OCI-LY7 (cell line): ENCODE measurements around the gene PCDHGA1. TPM values are rescaled to one million over a fixed set of nuclear protein-coding genes. Genes with fewer than 3 reads are reported as not detected.

Source experiments
- BruUV-seq: library from RNA; stranded (reverse); fragments of 400-500 nt; replicated peaks from 2 replicates; lab custom pipeline; 2021; lab: Mats Ljungman, UMichigan
- CTCF ChIA-PET: fragments of 300-600 bp; sonication (Branson Sonifier 250); formaldehyde crosslinking; loops from one replicate; lab custom pipeline; 2022; ENCODE audit warnings: antibody characterized with exemption; ENCODE audit not compliant: unreplicated experiment; lab: Charles Lee
- POLR2A ChIA-PET: fragments of 300-600 bp; sonication (Branson Sonifier 250); formaldehyde crosslinking; loops from one replicate; lab custom pipeline; 2022; ENCODE audit warnings: antibody characterized with exemption; lab: Charles Lee
- DNase-seq: peaks from one replicate; pipeline ENCODE4 v3.0.0-alpha.2; 2015; ENCODE audit warnings: low spot score
- H2AFZ ChIP-seq: fragments of 200-600 bp; sonication (generic), shearing (Covaris generic); 2 replicates; pipeline ENCODE4 v1.6.1; 2014; ENCODE audit warnings: mild to moderate bottlenecking, antibody characterized with exemption, low read length, moderate library complexity
- H3K27ac ChIP-seq: fragments of 200-600 bp; sonication (generic); 2 replicates; pipeline ENCODE4 v1.5.1; 2014; ENCODE audit warnings: mixed run types, low read depth, mild to moderate bottlenecking, moderate library complexity, low read length, inconsistent platforms; ENCODE audit not compliant: poor library complexity, severe bottlenecking
- H3K36me3 ChIP-seq: fragments of 200-600 bp; sonication (generic); 2 replicates; pipeline ENCODE4 v1.6.1; 2014; ENCODE audit warnings: mild to moderate bottlenecking, antibody characterized with exemption, low read length, moderate library complexity, mixed read lengths; ENCODE audit not compliant: insufficient read depth
- H3K4me1 ChIP-seq: fragments of 200-600 bp; sonication (generic); 2 replicates; pipeline ENCODE4 v1.5.1; 2014; ENCODE audit warnings: mild to moderate bottlenecking, low read length; ENCODE audit not compliant: insufficient read depth, poor library complexity, severe bottlenecking
- H3K4me2 ChIP-seq: fragments of 200-600 bp; sonication (generic); 2 replicates; pipeline ENCODE4 v1.6.1; 2014; ENCODE audit warnings: mild to moderate bottlenecking, low read length
- H3K4me3 ChIP-seq: fragments of 200-600 bp; sonication (generic); 2 replicates; pipeline ENCODE4 v1.5.1; 2014; ENCODE audit warnings: mild to moderate bottlenecking, low read depth, low read length; ENCODE audit not compliant: poor library complexity, severe bottlenecking
- H3K79me2 ChIP-seq: fragments of 200-600 bp; sonication (generic); 2 replicates; pipeline ENCODE4 v1.6.1; 2016; ENCODE audit warnings: low read depth, mild to moderate bottlenecking, low read length, moderate library complexity, mixed read lengths; ENCODE audit not compliant: insufficient read depth
- H3K9me2 ChIP-seq: fragments of 200-600 bp; sonication (generic); 2 replicates; pipeline ENCODE4 v1.6.1; 2016; ENCODE audit warnings: mild to moderate bottlenecking, low read length, mixed read lengths; ENCODE audit not compliant: insufficient read depth
- H3K9me3 ChIP-seq: fragments of 200-600 bp; sonication (generic); 2 replicates; pipeline ENCODE4 v1.6.1; 2014; ENCODE audit warnings: mild to moderate bottlenecking, mixed run types, low read length, mixed read lengths
- H4K20me1 ChIP-seq: fragments of 200-600 bp; sonication (generic); 2 replicates; pipeline ENCODE4 v1.6.1; 2014; ENCODE audit warnings: mild to moderate bottlenecking, antibody characterized with exemption, low read length, moderate library complexity, mixed read lengths; ENCODE audit not compliant: insufficient read depth
- EZH2phosphoT487 ChIP-seq: fragments of 200-600 bp; sonication (generic); IDR thresholded peaks from 2 replicates; pipeline ENCODE4 v1.6.1; 2018; ENCODE audit warnings: low read depth, borderline replicate concordance, mild to moderate bottlenecking, mixed run types, antibody characterized with exemption, low read length, moderate library complexity, mixed read lengths
- intact Hi-C: fragments of 100-400 bp; cut with micrococcal nuclease; formaldehyde crosslinking; loops from one replicate; pipeline ENCODE4 v1.10.0; 2022; ENCODE audit not compliant: unreplicated experiment
- total RNA-seq, 2 experiments: library from RNA; depleted of rRNA in 1 of 2; stranded (reverse); fragments of >200 nt in 1 of 2; shearing (Covaris generic) in 1 of 2; gene quantifications; 2 replicates each; pipeline ENCODE4 v1.2.3, GENCODE V29; 2014 to 2022
- TF ChIP-seq, protein P1 (sequence below): fragments of 200-600 bp; sonication (generic); conservative IDR thresholded peaks from 2 replicates; pipeline ENCODE4 v1.5.1; 2014; ENCODE audit warnings: mild to moderate bottlenecking, antibody characterized with exemption, low read length, moderate library complexity, mixed read lengths

Gene PCDHGA1
- total RNA-seq, 2 experiments from 2014 or later: 1.3 to 1.9 TPM

DNA sequence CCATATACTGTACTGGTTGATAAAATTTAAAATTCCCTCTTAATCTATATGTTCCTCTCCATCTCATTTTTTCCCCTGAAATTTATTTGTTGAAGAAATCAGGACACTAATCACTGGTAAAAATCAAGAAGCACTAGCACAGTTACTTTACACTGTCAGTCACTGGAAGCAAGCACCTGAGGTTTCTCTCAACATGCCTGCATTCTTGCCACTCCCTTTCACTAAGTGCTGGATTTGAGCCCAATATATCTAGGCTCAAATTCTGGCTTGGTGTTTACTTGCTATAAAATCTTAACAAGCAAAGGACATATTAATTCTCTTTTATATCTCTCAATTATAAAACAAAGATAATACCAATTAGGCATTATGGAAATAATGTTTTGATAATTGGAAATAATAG, 229.8 kb downstream of the PCDHGA1 start:
- Histone ChIP-seq H3K9me3 (no peaks in the 10 kb centered on the region), H3K36me3 (peaks cover 77% of the 10 kb centered on the region; the same call in 1 of the 2 replicates), H2AFZ (no peak overlapping the region), H3K4me1 (peaks cover 33% of the 10 kb centered on the region), H3K9me2 (no peaks in the 10 kb centered on the region), H3K27ac (no peak overlapping the region), H3K4me3 (no peak overlapping the region), H3K79me2 (no peaks in the 10 kb centered on the region), H4K20me1 (no peaks in the 10 kb centered on the region), H3K4me2 (no peak overlapping the region)
- no peak for TF ChIP-seq EZH2phosphoT487
- TF ChIP-seq, protein P1, sequence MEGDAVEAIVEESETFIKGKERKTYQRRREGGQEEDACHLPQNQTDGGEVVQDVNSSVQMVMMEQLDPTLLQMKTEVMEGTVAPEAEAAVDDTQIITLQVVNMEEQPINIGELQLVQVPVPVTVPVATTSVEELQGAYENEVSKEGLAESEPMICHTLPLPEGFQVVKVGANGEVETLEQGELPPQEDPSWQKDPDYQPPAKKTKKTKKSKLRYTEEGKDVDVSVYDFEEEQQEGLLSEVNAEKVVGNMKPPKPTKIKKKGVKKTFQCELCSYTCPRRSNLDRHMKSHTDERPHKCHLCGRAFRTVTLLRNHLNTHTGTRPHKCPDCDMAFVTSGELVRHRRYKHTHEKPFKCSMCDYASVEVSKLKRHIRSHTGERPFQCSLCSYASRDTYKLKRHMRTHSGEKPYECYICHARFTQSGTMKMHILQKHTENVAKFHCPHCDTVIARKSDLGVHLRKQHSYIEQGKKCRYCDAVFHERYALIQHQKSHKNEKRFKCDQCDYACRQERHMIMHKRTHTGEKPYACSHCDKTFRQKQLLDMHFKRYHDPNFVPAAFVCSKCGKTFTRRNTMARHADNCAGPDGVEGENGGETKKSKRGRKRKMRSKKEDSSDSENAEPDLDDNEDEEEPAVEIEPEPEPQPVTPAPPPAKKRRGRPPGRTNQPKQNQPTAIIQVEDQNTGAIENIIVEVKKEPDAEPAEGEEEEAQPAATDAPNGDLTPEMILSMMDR: no peak
- POLR2A ChIA-PET: no interaction called here
- intact Hi-C loops: loop anchor here (5.0 to 10.0 kb wide), 2 partner anchors 57 to 345 kb away; partner anchors contain the start of genes DIAPH1 and PCDHB13
- no TSS peak for BruUV-seq
- no peak for DNase-seq
- CTCF ChIA-PET: no interaction called here

DNA sequence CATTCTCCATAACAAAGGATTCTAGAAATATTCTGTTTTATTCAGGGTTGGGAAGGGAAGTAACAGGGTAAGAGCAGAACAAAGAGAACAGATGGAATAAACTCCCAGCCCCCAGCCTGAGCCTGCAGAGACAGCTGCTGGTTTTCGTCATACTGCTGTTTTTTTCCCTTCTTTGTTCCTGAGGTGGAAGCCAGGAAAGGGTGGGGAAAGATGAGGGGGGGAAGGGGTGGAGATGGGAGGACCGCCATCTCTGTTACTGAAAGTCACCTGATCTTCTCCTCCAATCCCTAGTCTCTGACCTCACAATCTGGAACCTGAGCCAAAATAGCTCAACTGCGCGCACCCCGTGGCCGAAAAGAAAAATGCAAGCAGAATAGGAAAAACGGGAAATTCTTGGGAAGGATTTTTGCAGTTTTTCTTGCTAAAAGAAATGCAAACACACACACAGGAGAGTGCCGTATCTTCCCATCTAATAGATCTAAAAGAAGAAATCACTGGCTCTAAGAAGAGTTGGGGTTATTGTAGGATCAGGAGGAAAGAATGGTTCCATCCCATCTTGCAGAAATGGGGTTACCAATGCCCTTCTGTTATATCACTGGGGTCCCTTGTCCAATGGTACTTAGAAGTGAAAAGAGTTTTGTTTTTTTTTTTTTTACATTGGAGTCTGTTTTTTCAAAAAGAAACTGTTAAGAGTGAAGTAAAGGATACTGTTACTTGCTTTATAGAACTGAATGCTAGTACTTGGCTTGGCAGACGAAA, 230.6 kb downstream of the PCDHGA1 start:
- ChIA-PET CTCF (no interaction called here), POLR2A (no interaction called here)
- Histone ChIP-seq H3K79me2 (no peaks in the 10 kb centered on the region), H2AFZ (no peak overlapping the region), H3K36me3 (peaks cover 77% of the 10 kb centered on the region; the same call in 1 of the 2 replicates), H3K4me1 (peaks cover 26% of the 10 kb centered on the region), H3K4me2 (no peak overlapping the region), H3K9me2 (no peaks in the 10 kb centered on the region), H3K4me3 (no peak overlapping the region), H4K20me1 (no peaks in the 10 kb centered on the region), H3K27ac (no peak overlapping the region), H3K9me3 (no peaks in the 10 kb centered on the region)
- intact Hi-C loops: loop anchor here (5.0 to 10.0 kb wide), 2 partner anchors 56 to 346 kb away; partner anchors contain the start of genes DIAPH1 and PCDHB13
- TF ChIP-seq EZH2phosphoT487: no peak
- TF ChIP-seq, protein P1: peak; percentile 46; the same call in 1 of the 2 replicates
- no TSS peak for BruUV-seq
- no peak for DNase-seq

Other genes with a start within 250 kb of the PCDHGA1 start
Only the 30 nearest of the 38 such genes appear.
- 0.08 TPM in 1 of 2 replicates, not detected in the other for gene PCDHB8, start 152.7 kb upstream of the PCDHGA1 start, total RNA-seq (2014; rRNA removed; shearing (Covaris generic))
- gene PCDHB8, start 152.7 kb upstream of the PCDHGA1 start, total RNA-seq (2022): not detected in 2 replicates
- gene PCDHB16, start 148.1 kb upstream of the PCDHGA1 start, total RNA-seq (2014; rRNA removed; shearing (Covaris generic)): not detected in 2 replicates
- not detected in 2 replicates for gene PCDHB16, start 148.1 kb upstream of the PCDHGA1 start, total RNA-seq (2022)
- gene PCDHB9, start 143.4 kb upstream of the PCDHGA1 start, total RNA-seq (2014; rRNA removed; shearing (Covaris generic)): 0.06 TPM in 1 of 2 replicates, not detected in the other
- gene PCDHB9, start 143.4 kb upstream of the PCDHGA1 start, total RNA-seq (2022): 0.33 TPM in 1 of 2 replicates, not detected in the other
- 0.08 TPM in 1 of 2 replicates, not detected in the other for gene PCDHB10, start 138.2 kb upstream of the PCDHGA1 start, total RNA-seq (2014; rRNA removed; shearing (Covaris generic))
- gene PCDHB10, start 138.2 kb upstream of the PCDHGA1 start, total RNA-seq (2022): not detected in 2 replicates
- not detected in 2 replicates for gene PCDHB11, start 130.9 kb upstream of the PCDHGA1 start, total RNA-seq (2014; rRNA removed; shearing (Covaris generic))
- gene PCDHB11, start 130.9 kb upstream of the PCDHGA1 start, total RNA-seq (2022): not detected in 2 replicates
- not detected in 2 replicates for gene PCDHB12, start 121.8 kb upstream of the PCDHGA1 start, total RNA-seq (2014; rRNA removed; shearing (Covaris generic))
- not detected in 2 replicates for gene PCDHB12, start 121.8 kb upstream of the PCDHGA1 start, total RNA-seq (2022)
- gene PCDHB13, start 116.6 kb upstream of the PCDHGA1 start, total RNA-seq (2014; rRNA removed; shearing (Covaris generic)): 0.22 TPM in 1 of 2 replicates, not detected in the other
- gene PCDHB13, start 116.6 kb upstream of the PCDHGA1 start, total RNA-seq (2022): not detected in 2 replicates
- 0.22 TPM in 1 of 2 replicates, not detected in the other for gene PCDHB14, start 107.2 kb upstream of the PCDHGA1 start, total RNA-seq (2014; rRNA removed; shearing (Covaris generic))
- gene PCDHB14, start 107.2 kb upstream of the PCDHGA1 start, total RNA-seq (2022): not detected in 2 replicates
- not detected in 2 replicates for gene PCDHB15, start 85.1 kb upstream of the PCDHGA1 start, total RNA-seq (2014; rRNA removed; shearing (Covaris generic))
- not detected in 2 replicates for gene PCDHB15, start 85.1 kb upstream of the PCDHGA1 start, total RNA-seq (2022)
- gene SLC25A2, start 26.5 kb upstream of the PCDHGA1 start, total RNA-seq (2014; rRNA removed; shearing (Covaris generic)): 0.16 and 0.95 TPM in 2 replicates
- 0.70 and 1.6 TPM in 2 replicates for gene SLC25A2, start 26.5 kb upstream of the PCDHGA1 start, total RNA-seq (2022)
- 115 and 126 TPM in 2 replicates for gene TAF7, start 9.7 kb upstream of the PCDHGA1 start, total RNA-seq (2014; rRNA removed; shearing (Covaris generic))
- gene TAF7, start 9.7 kb upstream of the PCDHGA1 start, total RNA-seq (2022): 103 and 113 TPM in 2 replicates
- 0.19 and 0.51 TPM in 2 replicates for gene PCDHGA2, start 8.2 kb downstream of the PCDHGA1 start, total RNA-seq (2014; rRNA removed; shearing (Covaris generic))
- gene PCDHGA2, start 8.2 kb downstream of the PCDHGA1 start, total RNA-seq (2022): 0.74 and 1.1 TPM in 2 replicates
- 0.21 and 0.25 TPM in 2 replicates for gene PCDHGA3, start 13.3 kb downstream of the PCDHGA1 start, total RNA-seq (2014; rRNA removed; shearing (Covaris generic))
- 0.36 and 0.65 TPM in 2 replicates for gene PCDHGA3, start 13.3 kb downstream of the PCDHGA1 start, total RNA-seq (2022)
- 2.8 and 4.1 TPM in 2 replicates for gene PCDHGB1, start 19.6 kb downstream of the PCDHGA1 start, total RNA-seq (2014; rRNA removed; shearing (Covaris generic))
- 2.8 and 3.0 TPM in 2 replicates for gene PCDHGB1, start 19.6 kb downstream of the PCDHGA1 start, total RNA-seq (2022)
- gene PCDHGA4, start 24.5 kb downstream of the PCDHGA1 start, total RNA-seq (2014; rRNA removed; shearing (Covaris generic)): 1.9 and 3.5 TPM in 2 replicates
- gene PCDHGA4, start 24.5 kb downstream of the PCDHGA1 start, total RNA-seq (2022): 1.8 and 1.9 TPM in 2 replicates
- gene PCDHGB2, start 29.5 kb downstream of the PCDHGA1 start, total RNA-seq (2014; rRNA removed; shearing (Covaris generic)): 8.3 and 9.3 TPM in 2 replicates
- gene PCDHGB2, start 29.5 kb downstream of the PCDHGA1 start, total RNA-seq (2022): 9.2 and 10.9 TPM in 2 replicates
- 5.2 and 6.1 TPM in 2 replicates for gene PCDHGA5, start 33.6 kb downstream of the PCDHGA1 start, total RNA-seq (2014; rRNA removed; shearing (Covaris generic))
- 4.6 and 4.9 TPM in 2 replicates for gene PCDHGA5, start 33.6 kb downstream of the PCDHGA1 start, total RNA-seq (2022)
- gene PCDHGB3, start 39.7 kb downstream of the PCDHGA1 start, total RNA-seq (2014; rRNA removed; shearing (Covaris generic)): 3.5 and 5.8 TPM in 2 replicates
- 6.1 and 6.3 TPM in 2 replicates for gene PCDHGB3, start 39.7 kb downstream of the PCDHGA1 start, total RNA-seq (2022)
- gene PCDHGA6, start 43.4 kb downstream of the PCDHGA1 start, total RNA-seq (2014; rRNA removed; shearing (Covaris generic)): 6.3 and 7.2 TPM in 2 replicates
- 5.5 and 6.2 TPM in 2 replicates for gene PCDHGA6, start 43.4 kb downstream of the PCDHGA1 start, total RNA-seq (2022)
- gene PCDHGA7, start 52.2 kb downstream of the PCDHGA1 start, total RNA-seq (2014; rRNA removed; shearing (Covaris generic)): 4.7 and 6.4 TPM in 2 replicates
- 5.6 TPM in 2 replicates for gene PCDHGA7, start 52.2 kb downstream of the PCDHGA1 start, total RNA-seq (2022)
- gene PCDHGB4, start 57.2 kb downstream of the PCDHGA1 start, total RNA-seq (2014; rRNA removed; shearing (Covaris generic)): 8.7 and 9.3 TPM in 2 replicates
- 6.5 and 6.9 TPM in 2 replicates for gene PCDHGB4, start 57.2 kb downstream of the PCDHGA1 start, total RNA-seq (2022)
- gene PCDHGA8, start 62.1 kb downstream of the PCDHGA1 start, total RNA-seq (2014; rRNA removed; shearing (Covaris generic)): 5.0 and 5.3 TPM in 2 replicates
- 3.8 and 4.7 TPM in 2 replicates for gene PCDHGA8, start 62.1 kb downstream of the PCDHGA1 start, total RNA-seq (2022)
- 3.8 and 5.1 TPM in 2 replicates for gene PCDHGB5, start 67.4 kb downstream of the PCDHGA1 start, total RNA-seq (2014; rRNA removed; shearing (Covaris generic))
- gene PCDHGB5, start 67.4 kb downstream of the PCDHGA1 start, total RNA-seq (2022): 7.1 and 8.6 TPM in 2 replicates
- 3.7 and 5.9 TPM in 2 replicates for gene PCDHGA9, start 72.3 kb downstream of the PCDHGA1 start, total RNA-seq (2014; rRNA removed; shearing (Covaris generic))
- gene PCDHGA9, start 72.3 kb downstream of the PCDHGA1 start, total RNA-seq (2022): 5.2 and 5.7 TPM in 2 replicates
- 3.2 and 4.7 TPM in 2 replicates for gene PCDHGB6, start 77.5 kb downstream of the PCDHGA1 start, total RNA-seq (2014; rRNA removed; shearing (Covaris generic))
- gene PCDHGB6, start 77.5 kb downstream of the PCDHGA1 start, total RNA-seq (2022): 4.1 and 4.5 TPM in 2 replicates
- gene PCDHGA10, start 82.5 kb downstream of the PCDHGA1 start, total RNA-seq (2014; rRNA removed; shearing (Covaris generic)): 2.7 and 4.9 TPM in 2 replicates
- 3.4 and 3.9 TPM in 2 replicates for gene PCDHGA10, start 82.5 kb downstream of the PCDHGA1 start, total RNA-seq (2022)
- 3.3 and 3.9 TPM in 2 replicates for gene PCDHGB7, start 87.2 kb downstream of the PCDHGA1 start, total RNA-seq (2014; rRNA removed; shearing (Covaris generic))
- 4.5 and 5.4 TPM in 2 replicates for gene PCDHGB7, start 87.2 kb downstream of the PCDHGA1 start, total RNA-seq (2022)
- 4.8 and 6.8 TPM in 2 replicates for gene PCDHGA11, start 90.5 kb downstream of the PCDHGA1 start, total RNA-seq (2014; rRNA removed; shearing (Covaris generic))
- gene PCDHGA11, start 90.5 kb downstream of the PCDHGA1 start, total RNA-seq (2022): 3.4 and 4.1 TPM in 2 replicates
- 2.6 and 3.9 TPM in 2 replicates for gene PCDHGA12, start 100.0 kb downstream of the PCDHGA1 start, total RNA-seq (2014; rRNA removed; shearing (Covaris generic))
- 3.0 and 3.4 TPM in 2 replicates for gene PCDHGA12, start 100.0 kb downstream of the PCDHGA1 start, total RNA-seq (2022)
- gene PCDHGC3, start 145.5 kb downstream of the PCDHGA1 start, total RNA-seq (2014; rRNA removed; shearing (Covaris generic)): 20.4 and 27.2 TPM in 2 replicates
- 59.7 and 60.0 TPM in 2 replicates for gene PCDHGC3, start 145.5 kb downstream of the PCDHGA1 start, total RNA-seq (2022)